A549 (cell line): Measurements from ENCODE around the gene CTU1.

Experiments used
- HDAC2 ChIP-seq: fragments of 200-600 bp; sonication (generic); IDR thresholded peaks from 2 replicates; pipeline ENCODE4 v1.6.1; 2016
- JUNB ChIP-seq: fragments of >200 bp; sonication (Bioruptor Twin); formaldehyde crosslinking; IDR thresholded peaks from 2 replicates; pipeline ENCODE4 v1.6.1; 2016
- MAFK ChIP-seq: fragments of 450-650 bp; IDR thresholded peaks from 2 replicates; pipeline ENCODE4 v1.6.1; 2014; ENCODE audit not compliant: partially characterized antibody
- POLR2A ChIP-seq: IDR thresholded peaks from 2 replicates; pipeline ENCODE4 v1.6.1; 2012; ENCODE audit warnings: mild to moderate bottlenecking, low read length
- RAD21 ChIP-seq, 2 experiments: fragments of >200 bp in 1 of 2; sonication (Bioruptor Twin) in 1 of 2; formaldehyde crosslinking in 1 of 2; IDR thresholded peaks in 1 of 2; conservative IDR thresholded peaks in 1 of 2; 2 replicates in 1 of 2; 3 replicates in 1 of 2; pipeline ENCODE4 v1.6.1; 2012 to 2018; ENCODE audit warnings: inconsistent platforms in 1 of 2
- SREBF2 ChIP-seq: fragments of 450-650 bp; IDR thresholded peaks from 2 replicates; pipeline ENCODE4 v1.6.1; 2014; ENCODE audit warnings: mild to moderate bottlenecking, moderate library complexity
- ZC3H11A ChIP-seq: fragments of 450-650 bp; IDR thresholded peaks from 2 replicates; pipeline ENCODE4 v1.6.1; 2014; ENCODE audit warnings: antibody characterized with exemption, mild to moderate bottlenecking
- TF ChIP-seq, protein P1 (sequence below): fragments of 150-350 bp; IDR thresholded peaks from 2 replicates; pipeline ENCODE4 v1.6.1; 2014; ENCODE audit warnings: low read depth, mild to moderate bottlenecking, low read length
- TF ChIP-seq, protein P2 (sequence below): fragments of 250-450 bp; sonication (Bioruptor Pico); IDR thresholded peaks from 2 replicates; pipeline ENCODE4 v1.5.0; 2021; ENCODE audit warnings: mild to moderate bottlenecking, moderate library complexity, borderline replicate concordance
- TF ChIP-seq, protein P3 (sequence below): fragments of >200 bp; sonication (Bioruptor Twin); formaldehyde crosslinking; IDR thresholded peaks from 3 replicates; pipeline ENCODE4 v1.5.1; 2016
- TF ChIP-seq, protein P4 (sequence below): fragments of 200-600 bp; sonication (generic); IDR thresholded peaks from 2 replicates; pipeline ENCODE4 v1.6.1; 2016; ENCODE audit warnings: antibody characterized with exemption, mild to moderate bottlenecking, moderate library complexity

GRCh38 chr19:51147663-51148062 is 39.5 kb upstream of the CTU1 start:
- no peak for TF ChIP-seq RAD21 (conservative IDR thresholded peaks at IDR 0.05 in 1 of 2, IDR thresholded peaks at IDR 0.05 in 1 of 2)
- TF ChIP-seq, protein P1, sequence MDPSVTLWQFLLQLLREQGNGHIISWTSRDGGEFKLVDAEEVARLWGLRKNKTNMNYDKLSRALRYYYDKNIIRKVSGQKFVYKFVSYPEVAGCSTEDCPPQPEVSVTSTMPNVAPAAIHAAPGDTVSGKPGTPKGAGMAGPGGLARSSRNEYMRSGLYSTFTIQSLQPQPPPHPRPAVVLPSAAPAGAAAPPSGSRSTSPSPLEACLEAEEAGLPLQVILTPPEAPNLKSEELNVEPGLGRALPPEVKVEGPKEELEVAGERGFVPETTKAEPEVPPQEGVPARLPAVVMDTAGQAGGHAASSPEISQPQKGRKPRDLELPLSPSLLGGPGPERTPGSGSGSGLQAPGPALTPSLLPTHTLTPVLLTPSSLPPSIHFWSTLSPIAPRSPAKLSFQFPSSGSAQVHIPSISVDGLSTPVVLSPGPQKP = no peak
- TF ChIP-seq, protein P2, sequence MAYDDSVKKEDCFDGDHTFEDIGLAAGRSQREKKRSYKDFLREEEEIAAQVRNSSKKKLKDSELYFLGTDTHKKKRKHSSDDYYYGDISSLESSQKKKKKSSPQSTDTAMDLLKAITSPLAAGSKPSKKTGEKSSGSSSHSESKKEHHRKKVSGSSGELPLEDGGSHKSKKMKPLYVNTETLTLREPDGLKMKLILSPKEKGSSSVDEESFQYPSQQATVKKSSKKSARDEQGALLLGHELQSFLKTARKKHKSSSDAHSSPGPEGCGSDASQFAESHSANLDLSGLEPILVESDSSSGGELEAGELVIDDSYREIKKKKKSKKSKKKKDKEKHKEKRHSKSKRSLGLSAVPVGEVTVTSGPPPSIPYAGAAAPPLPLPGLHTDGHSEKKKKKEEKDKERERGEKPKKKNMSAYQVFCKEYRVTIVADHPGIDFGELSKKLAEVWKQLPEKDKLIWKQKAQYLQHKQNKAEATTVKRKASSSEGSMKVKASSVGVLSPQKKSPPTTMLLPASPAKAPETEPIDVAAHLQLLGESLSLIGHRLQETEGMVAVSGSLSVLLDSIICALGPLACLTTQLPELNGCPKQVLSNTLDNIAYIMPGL (CRISPR knock-in tag) = no peak
- no peak for TF ChIP-seq POLR2A
- TF ChIP-seq, protein P3, sequence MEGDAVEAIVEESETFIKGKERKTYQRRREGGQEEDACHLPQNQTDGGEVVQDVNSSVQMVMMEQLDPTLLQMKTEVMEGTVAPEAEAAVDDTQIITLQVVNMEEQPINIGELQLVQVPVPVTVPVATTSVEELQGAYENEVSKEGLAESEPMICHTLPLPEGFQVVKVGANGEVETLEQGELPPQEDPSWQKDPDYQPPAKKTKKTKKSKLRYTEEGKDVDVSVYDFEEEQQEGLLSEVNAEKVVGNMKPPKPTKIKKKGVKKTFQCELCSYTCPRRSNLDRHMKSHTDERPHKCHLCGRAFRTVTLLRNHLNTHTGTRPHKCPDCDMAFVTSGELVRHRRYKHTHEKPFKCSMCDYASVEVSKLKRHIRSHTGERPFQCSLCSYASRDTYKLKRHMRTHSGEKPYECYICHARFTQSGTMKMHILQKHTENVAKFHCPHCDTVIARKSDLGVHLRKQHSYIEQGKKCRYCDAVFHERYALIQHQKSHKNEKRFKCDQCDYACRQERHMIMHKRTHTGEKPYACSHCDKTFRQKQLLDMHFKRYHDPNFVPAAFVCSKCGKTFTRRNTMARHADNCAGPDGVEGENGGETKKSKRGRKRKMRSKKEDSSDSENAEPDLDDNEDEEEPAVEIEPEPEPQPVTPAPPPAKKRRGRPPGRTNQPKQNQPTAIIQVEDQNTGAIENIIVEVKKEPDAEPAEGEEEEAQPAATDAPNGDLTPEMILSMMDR = no peak
- TF ChIP-seq, protein P4, sequence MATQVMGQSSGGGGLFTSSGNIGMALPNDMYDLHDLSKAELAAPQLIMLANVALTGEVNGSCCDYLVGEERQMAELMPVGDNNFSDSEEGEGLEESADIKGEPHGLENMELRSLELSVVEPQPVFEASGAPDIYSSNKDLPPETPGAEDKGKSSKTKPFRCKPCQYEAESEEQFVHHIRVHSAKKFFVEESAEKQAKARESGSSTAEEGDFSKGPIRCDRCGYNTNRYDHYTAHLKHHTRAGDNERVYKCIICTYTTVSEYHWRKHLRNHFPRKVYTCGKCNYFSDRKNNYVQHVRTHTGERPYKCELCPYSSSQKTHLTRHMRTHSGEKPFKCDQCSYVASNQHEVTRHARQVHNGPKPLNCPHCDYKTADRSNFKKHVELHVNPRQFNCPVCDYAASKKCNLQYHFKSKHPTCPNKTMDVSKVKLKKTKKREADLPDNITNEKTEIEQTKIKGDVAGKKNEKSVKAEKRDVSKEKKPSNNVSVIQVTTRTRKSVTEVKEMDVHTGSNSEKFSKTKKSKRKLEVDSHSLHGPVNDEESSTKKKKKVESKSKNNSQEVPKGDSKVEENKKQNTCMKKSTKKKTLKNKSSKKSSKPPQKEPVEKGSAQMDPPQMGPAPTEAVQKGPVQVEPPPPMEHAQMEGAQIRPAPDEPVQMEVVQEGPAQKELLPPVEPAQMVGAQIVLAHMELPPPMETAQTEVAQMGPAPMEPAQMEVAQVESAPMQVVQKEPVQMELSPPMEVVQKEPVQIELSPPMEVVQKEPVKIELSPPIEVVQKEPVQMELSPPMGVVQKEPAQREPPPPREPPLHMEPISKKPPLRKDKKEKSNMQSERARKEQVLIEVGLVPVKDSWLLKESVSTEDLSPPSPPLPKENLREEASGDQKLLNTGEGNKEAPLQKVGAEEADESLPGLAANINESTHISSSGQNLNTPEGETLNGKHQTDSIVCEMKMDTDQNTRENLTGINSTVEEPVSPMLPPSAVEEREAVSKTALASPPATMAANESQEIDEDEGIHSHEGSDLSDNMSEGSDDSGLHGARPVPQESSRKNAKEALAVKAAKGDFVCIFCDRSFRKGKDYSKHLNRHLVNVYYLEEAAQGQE = no peak
- TF ChIP-seq MAFK = no peak
- TF ChIP-seq JUNB = no peak
- TF ChIP-seq ZC3H11A = no peak
- no peak for TF ChIP-seq HDAC2
- no peak for TF ChIP-seq SREBF2
